Stomach (tissue), 4 donors: Measurements from ENCODE around the gene PSMD13.

Experiments
- CTCF ChIP-seq, 7 experiments: fragments of 450-650 bp in 4 of 7; fragments of 200-600 bp in 3 of 7; sonication (generic) in 3 of 7; IDR thresholded peaks; one replicate each; pipeline ENCODE4 v1.5.1; 2016 to 2019; ENCODE audit warnings: antibody characterized with exemption in 7 of 7, control low read depth in 2 of 7, mild to moderate bottlenecking in 1 of 7
- POLR2AphosphoS5 ChIP-seq, 3 donors: sonication (generic); formaldehyde crosslinking; IDR thresholded peaks; one replicate each; pipeline ENCODE4 v1.6.1; 2016; ENCODE audit warnings: antibody characterized with exemption in 3 of 3

- TF ChIP-seq POLR2AphosphoS5 (IDR thresholded peaks at IDR 0.05) (no peak), CTCF (IDR thresholded peaks at IDR 0.05) (no peak)
Observed at GRCh38 chr11:211295-211694, 25.5 kb upstream of the PSMD13 start.
